Measurements from ENCODE around the gene RBM44. TPM values are rescaled to one million over a fixed set of nuclear protein-coding genes. Genes with fewer than 3 reads are reported as not detected.

The RBM44 gene
- total RNA-seq, 4 donors from 2014 or later, result 0.93 to 2.2 (median 1.1) TPM

DNA sequence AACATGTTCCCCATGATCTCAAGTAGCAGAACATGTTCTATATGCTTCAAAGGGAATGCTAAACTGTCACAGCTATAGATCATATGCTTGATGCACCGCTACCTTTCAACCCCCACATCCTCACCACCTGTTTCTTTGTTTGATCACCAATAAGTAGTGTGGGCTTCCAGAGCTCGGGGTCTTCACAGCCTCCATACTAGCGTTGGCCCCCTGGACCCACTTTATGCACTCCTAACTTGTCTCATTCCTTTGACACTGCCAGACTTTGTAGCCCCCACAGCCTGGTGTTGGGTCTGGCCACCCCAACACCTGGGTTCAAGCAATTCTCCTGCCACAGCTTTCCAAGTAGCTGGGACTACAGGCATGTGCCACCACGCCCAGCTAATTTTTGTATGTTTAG is 11.6 kb upstream of the RBM44 start:
- H3K27me3 ChIP-seq, result no peaks in the 10 kb centered on the region
- DNase-seq (ENCODE audit: low spot score in 2 of 2), result no peak
- peaks cover 9% of the 10 kb centered on the region for H3K9me3 ChIP-seq
- WGBS, result 91% methylated on average over 4 of the region's 4 CpGs
- no peak overlapping the region for H3K4me3 ChIP-seq
- H3K27ac ChIP-seq, result no peak overlapping the region
- TF ChIP-seq, protein P1, sequence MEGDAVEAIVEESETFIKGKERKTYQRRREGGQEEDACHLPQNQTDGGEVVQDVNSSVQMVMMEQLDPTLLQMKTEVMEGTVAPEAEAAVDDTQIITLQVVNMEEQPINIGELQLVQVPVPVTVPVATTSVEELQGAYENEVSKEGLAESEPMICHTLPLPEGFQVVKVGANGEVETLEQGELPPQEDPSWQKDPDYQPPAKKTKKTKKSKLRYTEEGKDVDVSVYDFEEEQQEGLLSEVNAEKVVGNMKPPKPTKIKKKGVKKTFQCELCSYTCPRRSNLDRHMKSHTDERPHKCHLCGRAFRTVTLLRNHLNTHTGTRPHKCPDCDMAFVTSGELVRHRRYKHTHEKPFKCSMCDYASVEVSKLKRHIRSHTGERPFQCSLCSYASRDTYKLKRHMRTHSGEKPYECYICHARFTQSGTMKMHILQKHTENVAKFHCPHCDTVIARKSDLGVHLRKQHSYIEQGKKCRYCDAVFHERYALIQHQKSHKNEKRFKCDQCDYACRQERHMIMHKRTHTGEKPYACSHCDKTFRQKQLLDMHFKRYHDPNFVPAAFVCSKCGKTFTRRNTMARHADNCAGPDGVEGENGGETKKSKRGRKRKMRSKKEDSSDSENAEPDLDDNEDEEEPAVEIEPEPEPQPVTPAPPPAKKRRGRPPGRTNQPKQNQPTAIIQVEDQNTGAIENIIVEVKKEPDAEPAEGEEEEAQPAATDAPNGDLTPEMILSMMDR (IDR thresholded peaks at IDR 0.05), result no peak
- TF ChIP-seq POLR2A (IDR thresholded peaks at IDR 0.05) (no peak), EP300 (IDR thresholded peaks at IDR 0.05) (no peak), POLR2AphosphoS5 (IDR thresholded peaks at IDR 0.05) (no peak)
- H3K4me1 ChIP-seq, result no peaks in the 10 kb centered on the region
- H3K36me3 ChIP-seq, result peaks cover 14% of the 10 kb centered on the region

DNA sequence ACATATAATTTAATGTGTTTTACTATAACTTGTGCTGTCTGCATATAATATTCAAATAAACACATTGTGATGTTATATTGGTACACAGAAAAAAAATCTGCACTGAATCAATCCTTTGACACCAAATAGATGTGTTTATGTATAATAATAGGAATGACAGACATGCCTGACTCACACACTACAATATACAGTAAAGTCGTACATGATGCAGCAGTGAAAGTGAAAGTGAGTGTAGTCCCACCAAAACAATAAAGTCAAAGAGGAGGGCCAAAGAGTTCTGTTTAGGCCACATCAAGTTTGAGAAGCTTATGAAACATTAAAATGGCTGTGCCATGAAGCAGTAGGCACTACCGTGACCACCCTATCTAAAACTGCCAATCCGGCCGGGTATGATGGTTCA is 8.2 kb upstream of the RBM44 start:
- no peak for DNase-seq (ENCODE audit: low spot score in 2 of 2)
- Histone ChIP-seq H3K36me3 (peaks cover 8% of the 10 kb centered on the region), H3K9me3 (peaks cover 9% of the 10 kb centered on the region), H3K4me1 (no peaks in the 10 kb centered on the region), H3K27me3 (no peaks in the 10 kb centered on the region), H3K27ac (no peak overlapping the region), H3K4me3 (no peak overlapping the region)
- no peak for TF ChIP-seq POLR2A (IDR thresholded peaks at IDR 0.05)
- TF ChIP-seq, protein P1 (IDR thresholded peaks at IDR 0.05), result no peak
- TF ChIP-seq POLR2AphosphoS5 (IDR thresholded peaks at IDR 0.05), result no peak
- no peak for TF ChIP-seq EP300 (IDR thresholded peaks at IDR 0.05)
- WGBS, result 75% methylated on average over 4 of the region's 4 CpGs

DNA sequence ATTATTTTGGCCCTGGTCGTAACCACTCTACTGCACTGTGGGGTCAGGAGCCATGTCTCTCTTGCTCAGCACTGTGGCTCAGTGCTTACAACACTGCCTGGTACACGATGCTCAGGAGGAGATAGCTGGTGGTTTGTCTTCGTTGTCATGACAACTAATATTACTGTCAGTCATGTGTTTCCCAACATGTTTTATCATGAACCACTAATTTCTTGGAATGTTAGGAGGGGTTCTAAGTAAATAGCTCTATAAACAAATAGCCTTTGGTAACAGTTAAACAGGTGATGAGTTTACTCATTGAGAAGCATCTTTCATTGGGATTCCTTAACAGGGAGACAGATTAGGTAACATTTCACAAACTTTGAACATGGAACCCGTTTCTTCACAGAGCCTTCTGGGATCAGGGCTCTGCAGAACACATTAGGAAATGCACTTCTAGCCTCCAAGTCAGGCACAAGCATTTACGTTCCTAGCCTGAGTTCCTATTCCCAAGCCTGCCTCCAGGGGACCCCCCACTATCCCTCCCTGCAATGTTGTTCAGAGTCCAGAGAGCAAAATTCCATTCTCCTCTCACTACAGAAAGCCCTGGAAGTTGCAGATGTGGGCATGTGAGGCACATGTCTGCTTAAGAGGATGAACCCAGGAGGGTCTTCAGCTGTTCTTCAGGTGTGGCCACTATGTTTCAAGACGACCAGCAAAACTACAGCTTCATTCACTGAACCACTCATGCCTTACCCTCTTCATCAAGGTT is 6.4 kb upstream of the RBM44 start:
- Histone ChIP-seq H3K27ac (no peak overlapping the region), H3K4me1 (no peaks in the 10 kb centered on the region), H3K4me3 (no peak overlapping the region), H3K36me3 (peaks cover 2% of the 10 kb centered on the region), H3K27me3 (no peaks in the 10 kb centered on the region), H3K9me3 (peaks cover 1% of the 10 kb centered on the region)
- no peak for TF ChIP-seq EP300 (IDR thresholded peaks at IDR 0.05)
- TF ChIP-seq, protein P1 (IDR thresholded peaks at IDR 0.05), result no peak
- no peak for TF ChIP-seq POLR2A (IDR thresholded peaks at IDR 0.05)
- TF ChIP-seq POLR2AphosphoS5 (IDR thresholded peaks at IDR 0.05), result no peak
- WGBS, result 68% methylated on average over 6 of the region's 6 CpGs
- DNase-seq (ENCODE audit: low spot score in 2 of 2), result no peak

DNA sequence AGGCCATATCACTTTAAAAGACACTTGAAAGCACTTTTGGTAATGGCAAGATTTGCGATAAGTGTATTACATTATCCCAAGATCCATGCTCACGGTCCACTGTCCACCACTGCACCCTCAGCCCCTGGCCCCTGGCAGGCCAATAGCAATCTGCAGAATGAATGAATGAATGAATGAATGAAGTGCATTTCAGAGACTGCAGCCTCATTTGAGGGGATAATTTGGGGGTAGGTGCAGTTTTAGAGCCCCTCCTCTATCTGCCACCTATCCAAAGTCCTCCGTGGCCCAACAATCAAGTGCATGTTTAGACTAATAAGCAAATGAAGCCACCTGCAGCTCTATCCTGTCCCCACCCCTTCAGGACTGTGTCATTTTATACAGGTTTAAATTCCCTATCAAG is 1.3 kb upstream of the RBM44 start:
- Histone ChIP-seq H3K36me3 (no peaks in the 10 kb centered on the region), H3K4me1 (no peaks in the 10 kb centered on the region), H3K9me3 (peaks cover 3% of the 10 kb centered on the region), H3K4me3 (no peak overlapping the region), H3K27ac (no peak overlapping the region), H3K27me3 (no peaks in the 10 kb centered on the region)
- 91% methylated on average over 3 of the region's 3 CpGs for WGBS
- no peak for DNase-seq (ENCODE audit: low spot score in 2 of 2)
- TF ChIP-seq, protein P1 (IDR thresholded peaks at IDR 0.05), result no peak
- no peak for TF ChIP-seq POLR2A (IDR thresholded peaks at IDR 0.05)

DNA sequence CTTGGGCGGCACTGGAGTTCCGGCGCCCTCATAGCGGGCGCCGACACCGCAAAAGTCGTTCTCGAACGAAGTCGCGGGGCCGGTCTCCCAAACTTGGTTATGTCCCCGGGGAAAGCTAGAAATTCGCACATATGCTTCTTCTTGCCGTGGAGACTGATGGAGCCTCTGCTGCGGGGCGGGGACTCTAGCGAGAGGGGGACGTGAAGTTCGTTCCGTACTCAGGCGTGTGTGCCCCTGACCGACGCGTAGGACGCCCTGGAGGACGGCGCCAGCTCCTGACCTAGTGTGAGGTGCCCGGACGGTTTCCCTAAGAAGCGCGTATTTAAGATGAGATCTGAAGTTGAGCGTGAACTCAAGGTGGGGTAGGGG is 465 bp downstream of the RBM44 start:
- no peak for TF ChIP-seq POLR2A (IDR thresholded peaks at IDR 0.05)
- TF ChIP-seq POLR2AphosphoS5 (IDR thresholded peaks at IDR 0.05), result no peak
- TF ChIP-seq, protein P1 (IDR thresholded peaks at IDR 0.05), result no peak
- TF ChIP-seq EP300 (IDR thresholded peaks at IDR 0.05), result no peak
- H3K4me1 ChIP-seq, result no peaks in the 10 kb centered on the region

More for the DNA sequence above, 465 bp downstream of the RBM44 start:
- H3K36me3 ChIP-seq, result no peaks in the 10 kb centered on the region
- peaks cover 3% of the 10 kb centered on the region for H3K9me3 ChIP-seq
- H3K27me3 ChIP-seq, result no peaks in the 10 kb centered on the region
- no peak overlapping the region for H3K4me3 ChIP-seq
- WGBS, result 92% methylated on average over 34 of the region's 34 CpGs
- no peak for DNase-seq (ENCODE audit: low spot score in 2 of 2)
- no peak overlapping the region for H3K27ac ChIP-seq
